Astrocyte of the cerebellum (primary cell): ENCODE data around the gene FETUB.

Source experiments
- DNase-seq: peaks from one replicate; pipeline ENCODE4 v3.0.0-alpha.2; 2011; ENCODE audit warnings: low read depth
- H3K4me3 ChIP-seq: 2 replicates; pipeline ENCODE4 v1.5.1; 2011; ENCODE audit warnings: mild to moderate bottlenecking, low read depth, low read length, moderate library complexity
- CTCF ChIP-seq: IDR thresholded peaks from 2 replicates; pipeline ENCODE4 v1.5.1; 2012; ENCODE audit warnings: low read length, low read depth, moderate library complexity, mild to moderate bottlenecking; ENCODE audit errors: missing control alignments
- in situ Hi-C: cut with HindIII; loops from 2 replicates; pipeline ENCODE4 v1.10.0; 2017; ENCODE audit warnings: low sequenced_read_pairs

The FETUB gene

GRCh38 chr3:186639778-186640472, at the start of gene FETUB:
Gene FETUB (plus strand): TSS chr3:186640399. CDS start chr3:186640461, 62 bp downstream.
- H3K4me3 ChIP-seq = no peak within 1 kb of the TSS
- TF ChIP-seq CTCF = no peak
- no peak for DNase-seq
- in situ Hi-C loops = no loop called here

- in situ Hi-C loops = no loop called here
- no peak for TF ChIP-seq CTCF
- no peak overlapping the region for H3K4me3 ChIP-seq
- no peak for DNase-seq
Measured at GRCh38 chr3:186590580-186591295, 49.5 kb upstream of the FETUB start.

- in situ Hi-C loops = no loop called here
Measured at GRCh38 chr3:186592682-186593081, 47.5 kb upstream of the FETUB start.

GRCh38 chr3:186593862-186594261, 46.3 kb upstream of the FETUB start:
- DNase-seq = no peak
- TF ChIP-seq CTCF = no peak
- H3K4me3 ChIP-seq = no peak overlapping the region
- in situ Hi-C loops = no loop called here

More at GRCh38 chr3:186592682-186593081, 47.5 kb upstream of the FETUB start:
- DNase-seq = no peak
- TF ChIP-seq CTCF = no peak
- H3K4me3 ChIP-seq = no peak overlapping the region

- in situ Hi-C loops = no loop called here
- no peak overlapping the region for H3K4me3 ChIP-seq
Measured at GRCh38 chr3:186594591-186595113, 45.5 kb upstream of the FETUB start.

More at GRCh38 chr3:186594591-186595113, 45.5 kb upstream of the FETUB start:
- no peak for TF ChIP-seq CTCF
- no peak for DNase-seq
